COR-L47 (cell line): ENCODE data around the gene ZRSR2.
"Not testable (repeated sequence)": the region's sequence is repeated elsewhere in the genome, so short reads cannot be mapped to it uniquely, and the experiment has no call there.

ENCODE experiments used
- DNase-seq: peaks from one replicate; lab custom pipeline; 2025; lab: John Stamatoyannopoulos, UW

The ZRSR2 gene

GRCh38 chrX:15789979-15790768 is at the start of gene ZRSR2:
Gene ZRSR2, plus strand, starts transcription at chrX:15790484. Its CDS starts 12 bp downstream, at chrX:15790496.
- peak; percentile 64 for DNase-seq

- no peak for DNase-seq
Measured at GRCh38 chrX:15744181-15744867, 46.0 kb upstream of the ZRSR2 start.

GRCh38 chrX:15745179-15745578 is 45.1 kb upstream of the ZRSR2 start:
- DNase-seq = no peak

GRCh38 chrX:15746651-15747050 is 43.6 kb upstream of the ZRSR2 start:
- not testable (repeated sequence) for DNase-seq

GRCh38 chrX:15747626-15748173 is 42.6 kb upstream of the ZRSR2 start:
- no peak for DNase-seq

DNA sequence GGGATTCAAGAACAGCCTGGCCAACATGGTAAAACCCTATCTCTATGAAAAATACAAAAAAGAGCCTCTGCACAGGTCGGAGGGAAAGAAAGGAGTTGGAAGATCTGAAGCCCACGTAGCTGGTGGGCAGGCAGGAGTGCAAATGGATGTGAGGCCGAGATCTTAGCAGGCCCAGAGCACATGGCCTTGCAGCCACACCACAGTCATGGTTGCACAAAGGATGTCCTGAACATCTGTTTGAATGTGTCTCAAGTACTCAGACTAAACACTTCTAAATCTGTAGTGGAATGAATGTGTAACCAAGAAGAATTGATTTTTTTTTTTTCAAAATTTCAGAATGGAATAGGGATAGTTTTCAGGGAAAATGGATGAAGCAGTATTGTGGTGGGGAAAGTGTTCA is 41.4 kb upstream of the ZRSR2 start:
- DNase-seq = no peak

DNA sequence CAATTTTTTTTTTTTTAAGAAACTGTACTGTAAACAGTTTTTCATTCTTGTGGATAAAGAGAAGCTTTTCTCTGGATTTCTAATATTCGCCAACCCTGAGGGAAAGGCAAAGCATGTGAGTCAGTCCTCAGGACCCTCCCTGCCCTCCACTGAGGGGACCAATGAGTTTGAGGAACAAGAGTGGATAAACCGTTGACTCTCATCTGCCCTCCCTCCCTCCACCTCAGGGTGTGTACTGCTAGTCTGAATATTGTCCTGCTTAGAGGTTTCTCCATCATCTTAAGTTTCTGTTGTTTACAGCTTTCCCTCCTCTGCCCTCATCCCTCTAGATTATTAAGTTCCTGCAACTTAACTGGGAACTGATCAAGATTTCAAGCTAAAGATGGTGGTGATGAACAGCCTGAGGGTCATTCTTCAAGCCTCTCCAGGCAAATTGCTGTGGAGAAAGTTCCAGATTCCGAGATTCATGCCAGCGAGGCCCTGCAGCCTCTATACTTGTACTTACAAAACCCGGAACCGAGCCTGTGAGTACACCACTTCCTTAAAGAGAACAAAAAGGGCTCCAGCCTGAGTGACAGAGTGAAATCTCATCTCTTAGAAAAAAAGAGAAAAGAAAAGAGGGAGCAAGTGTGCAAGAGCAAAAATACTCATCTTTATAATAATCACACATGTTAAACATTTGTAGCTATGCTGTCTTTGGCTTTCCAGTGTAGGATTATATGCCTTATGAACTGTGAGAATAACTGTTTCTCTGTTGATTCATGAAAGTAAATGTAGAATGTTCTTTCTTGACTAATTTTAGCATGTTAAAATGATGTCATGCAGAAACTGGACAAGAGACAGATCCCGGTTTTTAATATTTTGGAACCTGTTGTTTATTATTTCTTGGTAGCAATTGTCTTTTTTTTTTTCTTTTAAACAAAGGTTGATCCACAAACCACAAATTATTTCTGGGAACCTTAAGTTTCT is 40.4 kb upstream of the ZRSR2 start:
- DNase-seq = no peak

DNA sequence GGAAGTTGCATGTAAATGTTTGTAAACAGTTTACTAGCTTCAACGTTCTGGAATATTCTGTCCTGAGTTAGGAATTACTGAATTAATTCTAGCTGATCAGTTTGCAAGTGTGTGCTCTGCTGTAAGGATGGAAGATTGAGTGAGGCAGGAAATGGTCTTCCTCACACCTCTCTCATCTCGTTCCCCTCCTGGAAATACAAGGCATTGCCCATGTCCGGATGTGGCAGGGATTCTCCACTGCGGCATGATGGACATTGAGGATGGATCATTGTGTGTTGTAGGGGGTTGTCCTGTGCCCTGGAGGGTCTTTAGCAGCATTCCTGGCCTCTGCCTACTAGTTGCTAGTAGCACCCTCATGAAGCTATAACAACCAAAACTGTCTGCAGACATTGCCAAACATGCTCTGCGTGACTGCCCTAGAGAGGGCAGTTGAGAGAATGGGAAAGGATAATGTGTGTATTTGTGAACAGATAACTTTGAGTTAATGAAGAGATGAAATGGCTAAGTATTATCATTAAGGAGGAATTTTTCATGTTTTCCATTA is 39.6 kb upstream of the ZRSR2 start:
- no peak for DNase-seq

DNA sequence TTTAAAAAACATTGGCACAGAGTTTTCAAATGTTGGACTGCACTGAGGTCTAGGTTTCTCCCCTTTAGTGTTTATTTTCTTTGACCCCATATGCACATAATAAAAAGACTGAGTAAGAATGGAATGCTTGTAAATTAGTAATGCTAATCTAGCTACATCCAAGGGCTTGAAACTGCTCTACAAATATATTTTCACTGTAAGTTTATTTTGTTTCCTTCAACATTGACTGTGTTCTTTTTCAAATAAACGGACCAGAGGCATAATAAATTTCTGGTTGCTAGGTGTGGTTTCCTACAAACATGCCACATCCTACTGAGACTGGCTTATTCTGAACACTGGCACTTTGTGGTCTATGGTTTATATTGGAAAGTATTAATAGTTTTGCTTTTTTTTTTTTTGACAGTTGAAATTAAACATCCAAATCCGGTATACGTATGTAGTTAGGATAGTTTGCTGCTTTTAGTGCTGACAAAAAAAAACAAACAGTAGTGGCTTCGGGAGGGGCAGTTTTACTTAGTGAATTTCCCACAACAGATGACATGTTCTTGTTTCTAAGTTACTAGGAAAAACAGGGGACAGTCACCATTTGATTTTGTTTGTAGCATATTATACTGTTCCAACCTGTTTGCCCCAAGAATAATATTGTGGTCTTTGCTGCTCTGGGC is 39.0 kb upstream of the ZRSR2 start:
- no peak for DNase-seq

DNA sequence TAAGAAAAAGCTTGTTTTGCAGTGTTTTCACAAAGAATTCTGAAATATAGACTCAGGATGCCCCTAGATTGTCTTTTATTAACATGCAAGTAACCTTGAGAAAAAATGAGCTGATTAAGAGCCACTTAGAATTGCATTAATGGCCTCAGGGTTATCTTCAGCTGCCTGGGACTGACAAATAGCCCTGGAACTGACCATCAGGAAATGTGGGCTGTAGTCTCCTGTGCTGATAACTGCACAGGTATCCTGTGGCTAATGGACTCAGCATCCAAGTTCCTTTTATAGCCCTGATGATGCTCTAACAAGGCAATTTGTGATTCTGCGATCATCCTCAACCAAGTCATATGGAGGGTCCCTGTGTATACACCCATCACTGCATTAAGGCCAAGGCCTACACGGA is 35.2 kb upstream of the ZRSR2 start:
- DNase-seq = no peak

GRCh38 chrX:15758140-15758539 is 32.1 kb upstream of the ZRSR2 start:
- no peak for DNase-seq

DNA sequence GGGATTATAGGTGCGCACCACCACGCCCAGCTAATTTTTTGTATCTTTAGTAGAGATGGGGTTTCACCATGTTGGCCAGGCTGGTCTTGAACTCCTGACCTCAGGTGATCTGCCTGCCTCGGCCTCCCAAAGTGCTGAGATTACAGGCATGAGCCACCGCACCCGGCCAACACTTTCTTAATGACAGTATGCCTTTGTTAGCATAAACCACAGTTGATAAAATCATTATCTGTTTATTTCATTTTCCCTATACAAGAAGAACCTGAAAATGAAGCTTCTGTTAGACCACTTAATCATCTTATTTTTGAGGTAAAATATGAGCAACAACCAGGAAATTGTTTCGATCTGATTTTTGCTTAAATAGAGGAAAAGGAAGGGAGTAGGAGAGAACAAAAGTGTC is 30.4 kb upstream of the ZRSR2 start:
- DNase-seq = not testable (repeated sequence)

DNA sequence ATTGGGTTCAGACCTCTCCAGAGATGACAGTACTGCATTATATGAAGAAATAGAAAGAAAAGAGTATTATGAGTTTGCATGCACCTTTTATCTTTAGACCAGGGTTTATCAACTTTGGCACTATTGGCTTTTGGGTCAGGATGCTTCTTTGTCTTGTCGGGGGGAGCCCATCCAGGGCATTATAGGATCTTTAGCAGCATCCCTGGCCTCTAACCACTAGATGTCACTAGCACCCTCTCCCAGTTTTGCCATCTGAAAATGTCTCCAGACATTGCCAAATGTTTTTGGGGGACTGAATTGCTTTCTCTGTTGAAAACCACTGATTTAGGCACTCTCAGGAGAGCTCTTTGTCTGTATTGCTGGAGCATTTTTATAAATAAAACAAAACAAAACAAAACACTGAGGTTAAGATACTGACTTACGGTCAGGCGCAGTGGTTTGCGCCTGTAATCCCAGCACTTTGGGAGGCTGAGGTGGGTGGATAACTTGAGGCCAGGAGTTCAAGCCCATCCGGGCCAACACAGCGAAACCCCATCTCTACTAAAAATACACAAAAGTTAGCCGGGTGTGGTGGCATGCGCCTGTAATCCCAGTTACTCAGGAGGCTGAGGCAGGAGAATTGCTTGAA is 28.6 kb upstream of the ZRSR2 start:
- DNase-seq = peak; percentile 1

GRCh38 chrX:15769300-15769954 is 20.9 kb upstream of the ZRSR2 start:
- DNase-seq = no peak

GRCh38 chrX:15781961-15782699 is 8.2 kb upstream of the ZRSR2 start:
- DNase-seq = no peak

DNA sequence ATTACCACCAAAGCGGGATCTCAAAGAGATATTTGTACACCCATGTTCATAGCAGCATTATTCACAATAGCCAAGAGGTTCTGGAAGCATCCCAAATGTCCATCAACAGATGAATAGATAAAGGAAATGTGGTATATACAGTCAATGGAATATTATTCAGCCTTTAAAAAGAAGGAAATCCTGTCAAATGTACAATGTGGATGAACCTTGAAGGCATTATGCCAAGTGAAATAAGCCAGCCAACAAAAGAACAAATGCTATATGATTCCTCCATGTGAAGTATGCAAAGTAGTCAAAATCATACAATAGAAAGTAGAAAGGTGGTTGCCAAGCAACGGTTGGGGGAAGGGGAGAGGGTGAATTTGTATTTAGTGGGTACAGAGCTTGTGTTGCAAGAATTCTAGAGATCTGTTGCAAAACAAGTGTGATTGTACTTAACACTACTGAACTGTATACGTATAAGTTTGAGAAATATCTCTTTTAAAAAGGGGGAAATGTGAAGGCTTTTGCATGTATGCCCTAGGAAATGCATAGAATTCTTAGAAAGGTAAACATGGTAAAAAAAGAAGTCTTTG is 5.0 kb upstream of the ZRSR2 start:
- no peak for DNase-seq

- DNase-seq = no peak
Measured at GRCh38 chrX:15786915-15787314, 3.4 kb upstream of the ZRSR2 start.

DNA sequence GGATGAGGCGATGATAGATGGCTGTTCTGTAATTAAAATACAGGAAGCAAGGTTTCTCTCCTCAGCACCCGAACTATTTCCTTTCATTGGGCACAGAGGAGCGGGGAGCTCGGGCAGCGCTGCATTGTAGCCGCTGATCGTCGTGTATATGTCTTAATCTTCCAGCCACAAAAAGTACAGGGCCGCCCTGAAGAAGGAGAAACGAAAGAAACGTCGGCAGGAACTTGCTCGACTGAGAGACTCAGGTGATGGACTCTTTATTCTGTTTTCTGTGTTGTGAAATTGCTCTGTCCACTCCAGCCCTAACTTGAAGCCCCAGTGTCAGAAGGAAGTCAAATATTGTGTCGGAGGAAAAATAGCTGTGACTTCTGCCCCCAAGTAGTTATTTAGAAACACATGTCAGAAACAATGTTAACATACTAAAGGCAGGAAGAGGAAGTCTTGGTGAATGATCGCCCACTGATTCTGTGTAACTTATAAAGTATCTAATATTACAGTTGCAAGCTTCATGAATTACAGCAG is 546 bp downstream of the ZRSR2 start:
- no peak for DNase-seq

- DNase-seq = no peak
Measured at GRCh38 chrX:15797707-15798106, 7.4 kb downstream of the ZRSR2 start.
